HepG2 (cell line): Measurements from ENCODE around the gene DDAH1.

ENCODE experiments used
- EP300 ChIP-seq, 3 experiments: sonication (generic) in 1 of 3; formaldehyde crosslinking in 1 of 3; IDR thresholded peaks; 2 replicates each; pipeline versions ENCODE4 v1.5.1 to v1.6.1; 2011 to 2020; ENCODE audit warnings: low read depth in 2 of 3, low read length in 2 of 3, borderline replicate concordance in 1 of 3, improper control_type of control experiment in 1 of 3, mild to moderate bottlenecking in 1 of 3, missing genetic modification reagents in 1 of 3, moderate library complexity in 1 of 3
- RAD21 ChIP-seq: fragments of 450-650 bp; formaldehyde crosslinking; IDR thresholded peaks from 2 replicates; pipeline ENCODE4 v1.5.0; 2020; ENCODE audit warnings: mild to moderate bottlenecking
- ZBTB33 ChIP-seq: sonication (generic); formaldehyde crosslinking; IDR thresholded peaks from 2 replicates; pipeline ENCODE4 v1.4.0; 2020; ENCODE audit warnings: missing genetic modification reagents

GRCh38 chr1:85480566-85480965 is 15.6 kb upstream of the DDAH1 start:
- TF ChIP-seq EP300 (IDR thresholded peaks at IDR 0.05; ENCODE audit: low read depth in 2 of 2, low read length in 2 of 2) (no peak), EP300 (CRISPR knock-in tag; IDR thresholded peaks at IDR 0.05; ENCODE audit: borderline replicate concordance) (no peak), ZBTB33 (CRISPR knock-in tag) (no peak), RAD21 (no peak)
